Measurements from ENCODE around the gene KRR1.
"Not testable (repeated sequence)": the region's sequence is repeated elsewhere in the genome, so short reads cannot be mapped to it uniquely, and the experiment has no call there.

KRR1 gene

GRCh38 chr12:75477137-75477536, 34.3 kb downstream of the KRR1 start:
- DNase-seq (ENCODE audit: low read depth in 2 of 2) = no peak

- DNase-seq (ENCODE audit: low read depth in 2 of 2) = no peak
These were observed 35.3 kb downstream of the KRR1 start for GRCh38 chr12:75476071-75476470.

GRCh38 chr12:75474116-75474515, 37.3 kb downstream of the KRR1 start:
- no peak for DNase-seq (ENCODE audit: low read depth in 2 of 2)

GRCh38 chr12:75471902-75472890, 39.2 kb downstream of the KRR1 start:
- DNase-seq (ENCODE audit: low read depth in 2 of 2) = no peak

- no peak for DNase-seq (ENCODE audit: low read depth in 2 of 2)
These were observed 51.2 kb downstream of the KRR1 start for GRCh38 chr12:75460204-75460603.

GRCh38 chr12:75459755-75460154, 51.7 kb downstream of the KRR1 start:
- DNase-seq (ENCODE audit: low read depth in 2 of 2) = no peak

GRCh38 chr12:75457866-75458265, 53.5 kb downstream of the KRR1 start:
- DNase-seq (ENCODE audit: low read depth in 2 of 2) = not testable (repeated sequence)

GRCh38 chr12:75457191-75457590, 54.2 kb downstream of the KRR1 start:
- DNase-seq (ENCODE audit: low read depth in 2 of 2) = no peak

- no peak for DNase-seq (ENCODE audit: low read depth in 2 of 2)
These were observed 55.6 kb downstream of the KRR1 start for GRCh38 chr12:75455839-75456238.

GRCh38 chr12:75452675-75453330, 58.6 kb downstream of the KRR1 start:
- no peak for DNase-seq (ENCODE audit: low read depth in 2 of 2)

GRCh38 chr12:75447691-75448393, 63.6 kb downstream of the KRR1 start:
- DNase-seq (ENCODE audit: low read depth in 2 of 2) = no peak

- peak; percentile 83 to 85 for DNase-seq (ENCODE audit: low read depth in 2 of 2)
These were observed 64.6 kb downstream of the KRR1 start for GRCh38 chr12:75446857-75447256.

- not testable (repeated sequence) for DNase-seq (ENCODE audit: low read depth in 2 of 2)
These were observed 66.3 kb downstream of the KRR1 start for GRCh38 chr12:75445137-75445507.

- DNase-seq (ENCODE audit: low read depth in 2 of 2) = no peak
These were observed 66.8 kb downstream of the KRR1 start for GRCh38 chr12:75444429-75445136.

GRCh38 chr12:75443709-75444108, 67.7 kb downstream of the KRR1 start:
- DNase-seq (ENCODE audit: low read depth in 2 of 2) = no peak

- DNase-seq (ENCODE audit: low read depth in 2 of 2) = not testable (repeated sequence)
These were observed 69.0 kb downstream of the KRR1 start for GRCh38 chr12:75442454-75442853.

- DNase-seq (ENCODE audit: low read depth in 2 of 2) = not testable (repeated sequence)
These were observed 69.5 kb downstream of the KRR1 start for GRCh38 chr12:75441687-75442449.

Data from fibroblast of skin of left quadriceps (primary cell).